Measurements from ENCODE around the gene NDUFAF7. TPM values are rescaled to one million over a fixed set of nuclear protein-coding genes. Genes with fewer than 3 reads are reported as not detected.

NDUFAF7 gene, protein sequence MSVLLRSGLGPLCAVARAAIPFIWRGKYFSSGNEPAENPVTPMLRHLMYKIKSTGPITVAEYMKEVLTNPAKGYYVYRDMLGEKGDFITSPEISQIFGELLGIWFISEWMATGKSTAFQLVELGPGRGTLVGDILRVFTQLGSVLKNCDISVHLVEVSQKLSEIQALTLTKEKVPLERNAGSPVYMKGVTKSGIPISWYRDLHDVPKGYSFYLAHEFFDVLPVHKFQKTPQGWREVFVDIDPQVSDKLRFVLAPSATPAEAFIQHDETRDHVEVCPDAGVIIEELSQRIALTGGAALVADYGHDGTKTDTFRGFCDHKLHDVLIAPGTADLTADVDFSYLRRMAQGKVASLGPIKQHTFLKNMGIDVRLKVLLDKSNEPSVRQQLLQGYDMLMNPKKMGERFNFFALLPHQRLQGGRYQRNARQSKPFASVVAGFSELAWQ
- 10 to 100 TPM; 20.2 to 30.3 (median 24.6) TPM for total RNA-seq
- total RNA-seq (2013): 22.7 TPM
- total RNA-seq: 17.3 to 40.8 (median 31.6) reads per million in 29 experiments

DNA sequence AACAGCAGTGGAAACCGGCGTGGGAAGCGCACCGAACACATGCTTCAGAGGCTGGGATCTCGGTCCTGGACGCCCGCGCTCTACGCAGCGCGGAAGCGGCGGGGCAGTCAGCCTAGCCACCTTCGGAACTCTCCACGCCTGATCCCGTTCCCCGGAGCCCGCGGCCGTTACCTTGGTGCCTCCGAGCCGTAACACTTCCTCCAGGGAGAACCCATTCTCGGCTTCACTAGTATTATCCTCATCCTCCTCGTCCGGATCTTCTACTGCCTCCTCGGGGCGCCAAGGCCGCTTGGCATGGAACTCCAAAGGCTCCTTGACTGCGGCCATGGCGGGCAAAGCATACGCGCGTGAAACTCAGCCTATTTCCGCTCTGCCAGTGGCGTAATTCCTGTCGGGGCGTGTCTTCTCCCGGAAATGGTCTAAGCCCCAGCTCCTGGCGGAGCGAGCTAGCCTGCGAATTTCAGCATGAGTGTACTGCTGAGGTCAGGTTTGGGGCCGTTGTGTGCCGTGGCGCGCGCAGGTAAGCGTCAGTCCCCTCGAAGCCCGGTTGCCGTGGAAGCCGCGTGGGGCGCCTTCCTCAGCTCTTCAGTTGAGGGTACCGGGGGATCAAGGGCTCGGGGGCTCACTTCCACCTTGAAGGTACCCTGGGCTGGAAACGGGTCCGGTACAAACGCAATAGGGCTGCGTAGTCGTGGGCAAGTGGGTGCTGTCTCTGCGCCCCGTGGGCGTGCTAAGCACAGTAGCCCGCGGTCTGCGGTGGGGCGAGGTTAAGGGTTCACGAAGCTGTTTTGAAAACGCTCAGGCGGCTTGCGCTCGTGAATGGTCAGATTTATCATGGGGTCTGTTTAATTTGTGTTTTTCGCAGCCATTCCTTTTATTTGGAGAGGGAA lies at the start of gene NDUFAF7, which contains the start of gene CEBPZ:
Gene NDUFAF7, plus strand, starts transcription at position 418 of the 890 bp plus-strand sequence. Its CDS starts 48 bp downstream, at position 466.
Gene CEBPZ, minus strand, starts transcription at position 356 of the 890 bp plus-strand sequence. Its CDS starts 29 bp downstream, at position 327.
- Mint-ChIP-seq H3K4me3 (no peak within 1 kb of the TSS), H3K36me3 (peaks cover 33% of the 10 kb centered on the region), H3K9me3 (no peaks in the 10 kb centered on the region), H3K27ac (no peak within 1 kb of the TSS), H3K27me3 (no peaks in the 10 kb centered on the region), H3K4me1 (peaks cover 34 to 48% (median 40%) of the 10 kb centered on the region in 3 donors)
- no peaks in the 10 kb centered on the region for H3K9me3 ChIP-seq
- H3K4me1 ChIP-seq (ENCODE audit: control insufficient read depth in 1 of 2, extremely low read depth in 1 of 2, insufficient read depth in 2 of 2, low read length in 2 of 2): peaks cover 23 to 27% of the 10 kb centered on the region in 2 experiments
- POLR2A ChIA-PET: interaction anchor here (0.5 to 1.8 kb wide), 10 partner anchors 8 to 1520 kb away, joined by 3 to 13 read pairs (median 3); partner anchors contain the start of genes CEBPZOS (in 1 of the 2) and SRSF7 (in 1 of the 2)
- H3K36me3 ChIP-seq (ENCODE audit: control insufficient read depth in 2 of 2, extremely low read depth in 1 of 2, insufficient read depth in 1 of 2, low read length in 1 of 2): peaks cover 0 to 20% of the 10 kb centered on the region in 2 donors
- ATAC-seq (replicated peaks in 1 of 4) (peak; percentile 93 to 94 (median 94)), DNase-seq (peak; percentile 74 to 92 (median 85))
- WGBS (ENCODE audit: insufficient coverage): under 1% methylated on average over 70 of the region's 73 CpGs
- no peaks in the 10 kb centered on the region for H3K27me3 ChIP-seq (replicated peaks in 1 of 2; ENCODE audit: control insufficient read depth in 2 of 2, extremely low read depth in 1 of 2, insufficient read depth in 2 of 2, low read length in 1 of 2)
- H3K27ac ChIP-seq (ENCODE audit: low read length): peak within 1 kb of the TSS; percentile 89
- CTCF ChIA-PET: interaction anchor here in 1 of 2 donors (0.6 kb wide), 1 partner anchor 102 kb away, joined by 3 read pairs; no protein-coding TSS in a partner anchor
- peak within 1 kb of the TSS; percentile 76 to 93 for H3K4me3 ChIP-seq (ENCODE audit: control insufficient read depth in 1 of 2, extremely low read depth in 1 of 2, low read length in 1 of 2)

DNA sequence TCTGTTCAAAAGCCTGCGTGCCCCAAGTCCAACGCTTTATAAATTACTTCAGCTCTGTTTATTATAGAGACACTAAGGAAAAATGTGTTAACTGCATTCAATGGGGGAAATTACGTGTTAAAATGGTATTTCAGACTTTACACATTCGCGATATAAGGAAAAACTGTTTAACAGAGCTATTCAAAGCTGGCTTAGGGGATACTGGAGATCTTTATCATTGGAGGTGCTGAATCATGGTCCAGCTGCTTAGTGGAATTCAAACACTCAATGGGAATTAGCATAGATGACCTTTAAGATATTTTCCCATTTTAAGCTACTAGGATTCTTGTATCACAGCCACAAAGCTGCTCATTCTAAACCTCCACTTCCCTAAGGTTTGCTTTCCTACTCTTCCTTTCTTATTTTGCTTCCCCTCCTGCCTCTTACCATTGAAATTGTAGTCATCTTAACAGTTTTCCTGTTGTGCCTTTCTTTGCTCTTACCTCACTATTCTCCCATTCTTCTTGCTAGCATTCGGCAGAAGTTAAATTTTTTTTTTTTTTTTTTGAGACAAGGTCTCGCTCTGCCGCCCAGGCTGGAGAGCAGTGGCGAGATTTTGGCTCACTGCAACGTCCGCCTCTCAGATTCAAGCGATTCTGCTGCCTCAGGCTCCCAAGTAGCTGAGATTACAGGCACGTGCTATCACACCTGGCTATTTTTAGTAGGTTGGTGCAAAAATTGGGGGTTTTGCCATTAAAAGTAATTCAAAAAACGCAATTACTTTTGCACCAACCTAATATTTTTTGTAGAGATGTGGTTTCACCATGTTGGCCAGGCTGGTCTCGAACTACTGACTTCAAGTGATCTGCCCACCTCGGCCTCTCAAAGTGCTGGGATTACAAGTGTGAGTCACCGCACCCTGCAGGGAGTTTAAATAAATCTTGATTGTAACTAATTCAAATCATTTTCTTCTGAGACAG lies 49.5 kb upstream of the NDUFAF7 start:
- no peak for DNase-seq
- no peaks in the 10 kb centered on the region for H3K4me1 ChIP-seq (ENCODE audit: control insufficient read depth in 1 of 2, extremely low read depth in 1 of 2, insufficient read depth in 2 of 2, low read length in 2 of 2)
- no peak overlapping the region for H3K4me3 Mint-ChIP-seq
- WGBS (ENCODE audit: insufficient coverage): 89% methylated on average over 5 of the region's 17 CpGs
- peaks cover 0 to 7% of the 10 kb centered on the region in 2 experiments for H3K27me3 ChIP-seq (replicated peaks in 1 of 2; ENCODE audit: control insufficient read depth in 2 of 2, extremely low read depth in 1 of 2, insufficient read depth in 2 of 2, low read length in 1 of 2)
- no peak overlapping the region for H3K27ac Mint-ChIP-seq
- H3K9me3 Mint-ChIP-seq: no peaks in the 10 kb centered on the region
- H3K36me3 ChIP-seq (ENCODE audit: control insufficient read depth in 2 of 2, extremely low read depth in 1 of 2, insufficient read depth in 1 of 2, low read length in 1 of 2): no peaks in the 10 kb centered on the region
- no peak for ATAC-seq (replicated peaks in 1 of 4)
- no peaks in the 10 kb centered on the region for H3K9me3 ChIP-seq
- no peaks in the 10 kb centered on the region for H3K4me1 Mint-ChIP-seq
- H3K4me3 ChIP-seq (ENCODE audit: control insufficient read depth in 1 of 2, extremely low read depth in 1 of 2, low read length in 1 of 2): no peak overlapping the region
- POLR2A ChIA-PET: interaction anchor here (0.5 to 0.7 kb wide), 2 partner anchors 35 to 76 kb away, joined by 3 read pairs; no protein-coding TSS in a partner anchor
- H3K27ac ChIP-seq (ENCODE audit: low read length): no peak overlapping the region
- CTCF ChIA-PET: no interaction called here
- peaks cover 10 to 21% of the 10 kb centered on the region in 2 donors for H3K27me3 Mint-ChIP-seq
- H3K36me3 Mint-ChIP-seq: no peaks in the 10 kb centered on the region

DNA sequence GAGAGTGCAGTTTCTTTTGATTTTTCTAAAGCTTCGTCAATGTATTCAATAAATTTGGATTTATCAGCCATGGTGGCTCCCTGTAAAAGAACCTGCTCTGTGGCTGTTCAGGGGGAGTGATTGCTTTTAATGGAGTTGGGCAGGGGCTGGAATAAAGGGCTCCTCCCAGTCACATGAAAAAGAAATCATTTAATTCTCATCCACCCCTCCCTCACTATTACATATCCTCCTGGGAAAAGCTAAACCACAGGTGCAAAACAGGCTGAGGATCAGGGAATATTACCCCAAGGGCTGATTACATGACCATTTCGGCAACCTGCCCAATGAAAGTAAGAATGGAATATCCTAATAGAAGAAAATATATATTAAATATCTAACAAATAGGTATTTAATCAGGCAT lies 42.9 kb upstream of the NDUFAF7 start, which contains the start of gene SULT6B1:
Gene SULT6B1, minus strand, starts transcription at position 101 of the 400 bp plus-strand sequence. Its CDS starts 30 bp downstream, at position 71.
- H3K36me3 Mint-ChIP-seq: no peaks in the 10 kb centered on the region

DNA sequence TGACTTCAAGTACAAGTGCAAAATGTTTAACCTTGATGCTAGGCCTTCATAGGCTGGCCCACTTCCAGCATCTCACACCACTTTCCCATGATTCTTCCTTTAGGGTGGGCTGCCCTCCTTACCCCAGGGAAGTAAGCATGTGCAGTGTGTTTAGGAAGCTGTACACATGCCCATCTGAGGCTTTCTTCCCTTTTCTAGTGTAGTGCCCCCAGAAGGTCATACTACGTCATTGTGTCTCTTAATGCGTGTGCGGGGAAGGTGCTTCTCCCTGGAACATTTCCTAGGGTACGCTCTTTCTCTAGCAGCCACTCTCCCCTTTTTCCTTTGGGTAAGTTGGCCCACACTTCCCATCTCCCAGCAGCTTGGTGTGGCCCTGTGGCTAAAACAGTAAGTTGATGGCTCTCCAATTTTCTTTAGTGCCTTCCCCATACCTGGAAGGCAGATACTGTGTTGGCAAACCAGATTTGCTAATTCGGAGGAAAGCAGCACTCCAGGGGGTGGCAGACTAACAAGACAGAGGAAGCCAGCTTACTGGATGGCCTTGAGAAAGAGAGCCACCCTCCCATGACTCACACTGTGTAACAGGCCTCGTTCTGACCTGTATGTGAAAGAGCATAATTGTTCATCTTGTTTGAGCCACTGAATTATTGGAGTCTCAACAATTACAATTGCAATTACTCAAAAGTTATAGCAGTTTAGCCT lies 41.9 kb upstream of the NDUFAF7 start:
- no peak for ATAC-seq (replicated peaks in 1 of 4)
- CTCF ChIA-PET: no interaction called here
- no peaks in the 10 kb centered on the region for H3K4me1 Mint-ChIP-seq
- H3K9me3 Mint-ChIP-seq: no peaks in the 10 kb centered on the region
- WGBS (ENCODE audit: insufficient coverage): 93% methylated on average over 4 of the region's 6 CpGs
- Histone ChIP-seq H3K36me3 (ENCODE audit: control insufficient read depth in 2 of 2, extremely low read depth in 1 of 2, insufficient read depth in 1 of 2, low read length in 1 of 2) (no peaks in the 10 kb centered on the region), H3K27me3 (replicated peaks in 1 of 2; ENCODE audit: control insufficient read depth in 2 of 2, extremely low read depth in 1 of 2, insufficient read depth in 2 of 2, low read length in 1 of 2) (no peaks in the 10 kb centered on the region), H3K9me3 (no peaks in the 10 kb centered on the region), H3K4me3 (ENCODE audit: control insufficient read depth in 1 of 2, extremely low read depth in 1 of 2, low read length in 1 of 2) (no peak overlapping the region), H3K4me1 (ENCODE audit: control insufficient read depth in 1 of 2, extremely low read depth in 1 of 2, insufficient read depth in 2 of 2, low read length in 2 of 2) (no peaks in the 10 kb centered on the region), H3K27ac (ENCODE audit: low read length) (no peak overlapping the region)
- peaks cover 3 to 7% of the 10 kb centered on the region in 2 donors for H3K27me3 Mint-ChIP-seq
- DNase-seq: no peak
- H3K36me3 Mint-ChIP-seq: no peaks in the 10 kb centered on the region
- POLR2A ChIA-PET: no interaction called here
- no peak overlapping the region for H3K4me3 Mint-ChIP-seq
- no peak overlapping the region for H3K27ac Mint-ChIP-seq

More for the DNA sequence above, 42.9 kb upstream of the NDUFAF7 start, which contains the start of gene SULT6B1:
- no peaks in the 10 kb centered on the region for H3K9me3 ChIP-seq
- Mint-ChIP-seq H3K27me3 (peaks cover 6 to 10% of the 10 kb centered on the region in 2 donors), H3K4me3 (no peak within 1 kb of the TSS), H3K9me3 (no peaks in the 10 kb centered on the region), H3K27ac (no peak within 1 kb of the TSS), H3K4me1 (no peaks in the 10 kb centered on the region)
- ATAC-seq (replicated peaks in 1 of 4): no peak
- H3K36me3 ChIP-seq (ENCODE audit: control insufficient read depth in 2 of 2, extremely low read depth in 1 of 2, insufficient read depth in 1 of 2, low read length in 1 of 2): no peaks in the 10 kb centered on the region
- POLR2A ChIA-PET: interaction anchor here in 1 of 2 donors (0.6 kb wide), 1 partner anchor 39 kb away, joined by 3 read pairs; no protein-coding TSS in a partner anchor
- no peak within 1 kb of the TSS for H3K27ac ChIP-seq (ENCODE audit: low read length)
- no peak for DNase-seq
- peaks cover 0 to 2% of the 10 kb centered on the region in 2 experiments for H3K27me3 ChIP-seq (replicated peaks in 1 of 2; ENCODE audit: control insufficient read depth in 2 of 2, extremely low read depth in 1 of 2, insufficient read depth in 2 of 2, low read length in 1 of 2)
- CTCF ChIA-PET: no interaction called here
- no peak within 1 kb of the TSS for H3K4me3 ChIP-seq (ENCODE audit: control insufficient read depth in 1 of 2, extremely low read depth in 1 of 2, low read length in 1 of 2)
- WGBS (ENCODE audit: insufficient coverage): no CpG with 5 or more reads among the region's 2 CpGs
- H3K4me1 ChIP-seq (ENCODE audit: control insufficient read depth in 1 of 2, extremely low read depth in 1 of 2, insufficient read depth in 2 of 2, low read length in 2 of 2): no peaks in the 10 kb centered on the region

DNA sequence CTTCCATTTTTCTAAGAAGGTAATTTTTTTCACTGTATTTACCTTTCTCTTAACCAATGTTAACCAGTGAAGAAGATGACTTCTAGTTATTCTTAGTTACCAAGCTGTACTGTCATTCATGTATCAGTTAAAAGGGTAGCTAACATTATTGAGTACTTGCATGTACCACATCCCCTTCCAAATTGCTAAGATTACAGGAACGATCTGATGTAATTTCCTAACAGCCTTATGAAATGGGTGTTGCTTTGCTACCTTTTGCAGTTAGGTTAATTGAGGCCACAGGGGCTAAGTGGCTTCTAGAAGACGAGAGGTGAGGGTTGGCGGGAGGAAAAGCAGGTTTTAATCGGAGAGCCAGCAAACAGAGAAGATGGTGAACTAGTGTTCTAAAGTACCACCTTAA lies 41.2 kb upstream of the NDUFAF7 start:
- H3K36me3 Mint-ChIP-seq: no peaks in the 10 kb centered on the region
- Histone ChIP-seq H3K36me3 (ENCODE audit: control insufficient read depth in 2 of 2, extremely low read depth in 1 of 2, insufficient read depth in 1 of 2, low read length in 1 of 2) (no peaks in the 10 kb centered on the region), H3K27me3 (replicated peaks in 1 of 2; ENCODE audit: control insufficient read depth in 2 of 2, extremely low read depth in 1 of 2, insufficient read depth in 2 of 2, low read length in 1 of 2) (no peaks in the 10 kb centered on the region), H3K27ac (ENCODE audit: low read length) (no peak overlapping the region), H3K4me3 (ENCODE audit: control insufficient read depth in 1 of 2, extremely low read depth in 1 of 2, low read length in 1 of 2) (no peak overlapping the region), H3K9me3 (no peaks in the 10 kb centered on the region), H3K4me1 (ENCODE audit: control insufficient read depth in 1 of 2, extremely low read depth in 1 of 2, insufficient read depth in 2 of 2, low read length in 2 of 2) (no peaks in the 10 kb centered on the region)
- DNase-seq (no peak), ATAC-seq (replicated peaks in 1 of 4) (no peak)
- no peak overlapping the region for H3K27ac Mint-ChIP-seq
- POLR2A ChIA-PET: no interaction called here
- H3K9me3 Mint-ChIP-seq: no peaks in the 10 kb centered on the region
- H3K4me1 Mint-ChIP-seq: no peaks in the 10 kb centered on the region
- no peak overlapping the region for H3K4me3 Mint-ChIP-seq
- CTCF ChIA-PET: no interaction called here
- 80% methylated on average over 2 of the region's 4 CpGs for WGBS (ENCODE audit: insufficient coverage)
- peaks cover 3 to 7% of the 10 kb centered on the region in 2 donors for H3K27me3 Mint-ChIP-seq

All from T-cell (primary cell).